ENCODE results near the gene DTX4. TPM values are rescaled to one million over a fixed set of nuclear protein-coding genes. Genes with fewer than 3 reads are reported as not detected.

Gene DTX4
- total RNA-seq, 1 donor from 2014 or later = 7.4 TPM

GRCh38 chr11:59175091-59175501, 3.2 kb downstream of the DTX4 start:
- H3K36me3 ChIP-seq (ENCODE audit: control insufficient read depth, insufficient read depth, low read length) = no peaks in the 10 kb centered on the region
- no peak for TF ChIP-seq CTCF (IDR thresholded peaks at IDR 0.05; ENCODE audit: insufficient read depth, low read length, poor library complexity, severe bottlenecking)
- H3K27me3 ChIP-seq (ENCODE audit: control insufficient read depth, insufficient read depth, low read length) = no peaks in the 10 kb centered on the region
- no peak overlapping the region for H3K4me3 ChIP-seq (ENCODE audit: low read depth, low read length)
- no peak for DNase-seq (ENCODE audit: low read depth)

- no peak for DNase-seq (ENCODE audit: low read depth)
- Histone ChIP-seq H3K4me3 (ENCODE audit: low read depth, low read length) (no peak overlapping the region), H3K27me3 (ENCODE audit: control insufficient read depth, insufficient read depth, low read length) (no peaks in the 10 kb centered on the region), H3K36me3 (ENCODE audit: control insufficient read depth, insufficient read depth, low read length) (no peaks in the 10 kb centered on the region)
- no peak for TF ChIP-seq CTCF (IDR thresholded peaks at IDR 0.05; ENCODE audit: insufficient read depth, low read length, poor library complexity, severe bottlenecking)
These were observed 4.4 kb downstream of the DTX4 start for GRCh38 chr11:59176330-59176729.

GRCh38 chr11:59178402-59178801, 6.5 kb downstream of the DTX4 start:
- H3K36me3 ChIP-seq (ENCODE audit: control insufficient read depth, insufficient read depth, low read length) = no peaks in the 10 kb centered on the region
- no peak overlapping the region for H3K4me3 ChIP-seq (ENCODE audit: low read depth, low read length)
- H3K27me3 ChIP-seq (ENCODE audit: control insufficient read depth, insufficient read depth, low read length) = no peaks in the 10 kb centered on the region
- DNase-seq (ENCODE audit: low read depth) = no peak
- no peak for TF ChIP-seq CTCF (IDR thresholded peaks at IDR 0.05; ENCODE audit: insufficient read depth, low read length, poor library complexity, severe bottlenecking)

GRCh38 chr11:59179121-59179520, 7.2 kb downstream of the DTX4 start:
- Histone ChIP-seq H3K4me3 (ENCODE audit: low read depth, low read length) (no peak overlapping the region), H3K36me3 (ENCODE audit: control insufficient read depth, insufficient read depth, low read length) (no peaks in the 10 kb centered on the region), H3K27me3 (ENCODE audit: control insufficient read depth, insufficient read depth, low read length) (no peaks in the 10 kb centered on the region)
- TF ChIP-seq CTCF (IDR thresholded peaks at IDR 0.05; ENCODE audit: insufficient read depth, low read length, poor library complexity, severe bottlenecking) = no peak
- DNase-seq (ENCODE audit: low read depth) = no peak

- Histone ChIP-seq H3K27me3 (ENCODE audit: control insufficient read depth, insufficient read depth, low read length) (no peaks in the 10 kb centered on the region), H3K36me3 (ENCODE audit: control insufficient read depth, insufficient read depth, low read length) (no peaks in the 10 kb centered on the region), H3K4me3 (ENCODE audit: low read depth, low read length) (no peak overlapping the region)
- no peak for TF ChIP-seq CTCF (IDR thresholded peaks at IDR 0.05; ENCODE audit: insufficient read depth, low read length, poor library complexity, severe bottlenecking)
- DNase-seq (ENCODE audit: low read depth) = no peak
These were observed 8.3 kb downstream of the DTX4 start for GRCh38 chr11:59180168-59180776.

- Histone ChIP-seq H3K27me3 (ENCODE audit: control insufficient read depth, insufficient read depth, low read length) (no peaks in the 10 kb centered on the region), H3K4me3 (ENCODE audit: low read depth, low read length) (no peak overlapping the region), H3K36me3 (ENCODE audit: control insufficient read depth, insufficient read depth, low read length) (no peaks in the 10 kb centered on the region)
- DNase-seq (ENCODE audit: low read depth) = no peak
- no peak for TF ChIP-seq CTCF (IDR thresholded peaks at IDR 0.05; ENCODE audit: insufficient read depth, low read length, poor library complexity, severe bottlenecking)
These were observed 9.0 kb downstream of the DTX4 start for GRCh38 chr11:59180907-59181306.

All from kidney epithelial cell (primary cell).